ENCODE measurements around the gene GABARAP.

Gene GABARAP

DNA sequence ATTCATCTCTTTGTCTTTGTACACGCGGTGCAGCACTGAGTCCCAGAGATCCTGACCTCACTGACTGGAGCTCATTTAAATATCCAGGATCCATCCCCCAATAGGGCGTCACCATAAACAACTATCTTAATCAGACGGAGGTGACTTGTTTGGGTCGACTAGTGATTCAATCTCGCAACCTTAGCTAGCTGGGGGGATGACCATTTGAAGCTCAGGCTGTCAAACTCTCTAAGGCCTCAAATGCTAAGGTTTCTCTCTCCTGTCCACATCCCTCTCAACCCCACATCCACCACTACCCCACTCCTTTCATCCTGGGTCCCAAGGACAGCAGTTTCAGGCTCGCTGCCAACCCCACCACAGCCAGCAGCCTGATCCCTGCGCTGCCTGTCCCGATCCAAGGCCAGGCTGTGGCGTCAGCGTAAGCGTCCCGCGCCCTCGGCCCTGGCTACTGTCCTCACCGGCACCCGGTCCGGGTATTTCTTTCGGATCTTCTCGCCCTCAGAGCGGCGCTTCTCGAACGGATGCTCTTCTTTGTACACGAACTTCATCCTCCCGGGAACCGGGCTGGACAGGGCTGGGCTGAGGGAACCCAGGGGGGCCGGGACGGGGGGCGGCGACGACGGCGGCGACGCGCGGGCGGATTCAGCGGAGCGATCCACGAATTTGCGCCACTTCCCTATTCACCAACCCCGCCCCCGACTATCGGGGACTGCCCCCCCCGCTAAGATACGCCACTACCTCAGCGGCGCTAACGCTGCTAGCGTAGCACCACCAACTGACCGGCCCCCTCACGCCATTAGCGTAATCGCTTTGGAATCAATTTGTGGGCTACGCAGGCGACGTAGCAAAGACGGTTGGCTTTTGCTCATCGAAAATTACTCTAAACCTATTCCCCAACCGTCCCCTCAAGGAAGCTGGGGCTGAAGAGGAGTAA, at the start of gene GABARAP:
Gene GABARAP, minus strand, starts transcription at position 667 of the 934 bp plus-strand sequence. Its CDS starts 119 bp downstream, at position 548.
- DNase-seq (ENCODE audit: low read depth) = peak; percentile 84

DNA sequence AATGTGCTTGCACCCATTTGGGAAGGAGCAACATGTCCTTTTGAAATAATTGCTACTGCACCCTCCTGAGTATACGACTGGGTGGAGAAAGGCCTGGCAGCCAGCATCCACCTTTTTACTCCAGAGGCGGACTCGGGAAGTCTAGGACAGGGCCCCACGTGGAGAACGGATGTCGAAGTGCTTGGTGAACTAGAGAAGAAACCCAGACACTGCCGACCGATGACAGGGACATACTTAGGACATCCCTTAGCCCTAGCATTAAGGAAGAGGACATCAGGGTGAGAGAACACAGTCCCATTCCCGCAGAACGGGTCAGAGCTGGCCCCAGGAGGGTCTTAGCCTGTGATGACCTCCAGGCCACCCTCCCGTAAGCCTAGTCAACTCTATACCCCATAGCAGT, 48.4 kb upstream of the GABARAP start:
- DNase-seq (ENCODE audit: low read depth) = no peak

DNA sequence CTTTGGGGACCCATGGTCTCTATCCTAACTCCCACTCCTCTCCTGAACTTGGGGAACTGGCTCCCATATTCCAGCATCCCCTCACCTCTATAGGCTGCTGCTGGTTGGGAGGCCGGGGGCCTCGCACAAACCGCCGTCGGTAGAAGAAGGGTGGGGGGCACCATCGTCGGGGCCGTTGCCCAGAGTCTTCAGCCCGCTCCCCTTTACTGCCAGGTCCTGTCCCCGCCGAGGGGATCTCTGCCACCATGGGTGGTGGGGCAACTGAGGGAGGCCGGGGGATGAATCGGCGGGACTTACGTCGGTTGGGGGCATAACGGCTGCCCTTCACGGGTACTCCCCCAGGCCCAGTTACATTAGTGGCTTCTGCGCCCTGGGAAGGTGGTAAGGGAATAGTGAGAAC, 47.9 kb upstream of the GABARAP start:
- DNase-seq (ENCODE audit: low read depth) = no peak

DNA sequence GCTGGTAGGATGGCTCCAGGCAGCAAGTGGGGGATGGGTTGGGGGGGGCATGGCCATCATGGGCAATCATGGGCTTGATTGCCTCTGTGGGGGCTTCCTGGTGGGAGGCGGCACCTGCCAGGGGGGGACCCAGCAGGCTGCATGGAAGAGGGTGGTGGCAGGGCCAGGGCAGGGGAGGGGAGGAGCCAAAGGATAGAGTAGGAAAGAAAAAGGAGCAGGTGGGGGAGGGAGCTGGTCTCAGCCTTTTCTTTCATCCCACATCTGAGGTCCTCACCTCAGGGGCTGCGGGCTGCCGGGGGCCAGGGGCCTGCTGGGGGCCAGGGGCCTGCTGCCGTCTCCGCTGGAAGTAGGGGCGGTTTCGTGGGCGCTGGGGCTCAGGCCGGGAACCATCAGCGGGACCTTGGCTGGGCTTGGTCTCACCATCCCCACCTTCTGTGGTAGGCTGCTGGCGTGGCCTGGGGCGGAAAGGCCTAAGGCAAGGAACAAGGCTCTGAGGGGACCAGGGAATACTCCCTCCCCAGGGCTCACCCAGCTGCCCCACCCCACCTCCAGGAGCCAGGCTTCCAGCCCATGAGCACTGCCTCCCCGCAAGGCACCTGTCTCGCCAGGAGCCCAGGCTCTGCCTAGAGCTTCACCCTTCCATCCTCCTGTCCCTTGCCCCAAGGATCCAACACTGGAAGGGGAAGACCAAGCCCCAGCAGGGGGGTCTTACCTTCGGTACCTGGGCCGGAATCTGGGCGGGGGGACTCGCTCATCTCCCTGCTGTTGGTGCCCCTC, 47.2 kb upstream of the GABARAP start:
- no peak for DNase-seq (ENCODE audit: low read depth)

DNA sequence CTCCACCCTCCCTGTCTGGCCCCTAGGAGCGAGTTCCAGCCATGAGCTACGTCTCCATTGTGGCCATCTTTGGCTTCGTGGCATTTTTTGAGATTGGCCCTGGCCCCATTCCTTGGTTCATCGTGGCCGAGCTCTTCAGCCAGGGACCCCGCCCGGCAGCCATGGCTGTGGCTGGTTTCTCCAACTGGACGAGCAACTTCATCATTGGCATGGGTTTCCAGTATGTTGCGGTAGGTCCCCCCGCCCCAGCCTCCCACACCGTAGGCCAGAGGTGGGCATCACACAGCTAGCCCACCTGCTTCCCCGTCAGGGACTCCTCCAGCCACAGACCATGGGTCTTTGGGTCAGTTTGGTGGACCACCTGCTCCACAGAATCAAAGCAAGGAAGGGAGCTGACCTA, 43.4 kb upstream of the GABARAP start:
- DNase-seq (ENCODE audit: low read depth) = no peak

DNA sequence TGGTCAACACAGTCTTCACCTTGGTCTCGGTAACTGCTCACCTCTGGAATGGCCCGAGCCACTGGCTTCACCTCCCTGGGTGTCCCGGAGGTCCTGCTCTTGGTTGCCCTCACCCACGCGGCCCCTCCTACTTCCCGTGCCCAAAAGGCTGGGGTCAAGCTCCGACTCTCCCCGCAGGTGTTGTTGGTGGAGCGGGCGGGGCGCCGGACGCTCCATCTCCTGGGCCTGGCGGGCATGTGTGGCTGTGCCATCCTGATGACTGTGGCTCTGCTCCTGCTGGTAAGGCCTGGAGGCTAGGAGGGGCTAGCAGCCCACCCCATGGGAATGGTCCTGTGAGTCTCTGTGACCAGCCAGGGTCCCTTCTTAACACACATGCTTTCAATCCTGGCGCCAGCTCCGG, 42.7 kb upstream of the GABARAP start:
- DNase-seq (ENCODE audit: low read depth) = no peak

DNA sequence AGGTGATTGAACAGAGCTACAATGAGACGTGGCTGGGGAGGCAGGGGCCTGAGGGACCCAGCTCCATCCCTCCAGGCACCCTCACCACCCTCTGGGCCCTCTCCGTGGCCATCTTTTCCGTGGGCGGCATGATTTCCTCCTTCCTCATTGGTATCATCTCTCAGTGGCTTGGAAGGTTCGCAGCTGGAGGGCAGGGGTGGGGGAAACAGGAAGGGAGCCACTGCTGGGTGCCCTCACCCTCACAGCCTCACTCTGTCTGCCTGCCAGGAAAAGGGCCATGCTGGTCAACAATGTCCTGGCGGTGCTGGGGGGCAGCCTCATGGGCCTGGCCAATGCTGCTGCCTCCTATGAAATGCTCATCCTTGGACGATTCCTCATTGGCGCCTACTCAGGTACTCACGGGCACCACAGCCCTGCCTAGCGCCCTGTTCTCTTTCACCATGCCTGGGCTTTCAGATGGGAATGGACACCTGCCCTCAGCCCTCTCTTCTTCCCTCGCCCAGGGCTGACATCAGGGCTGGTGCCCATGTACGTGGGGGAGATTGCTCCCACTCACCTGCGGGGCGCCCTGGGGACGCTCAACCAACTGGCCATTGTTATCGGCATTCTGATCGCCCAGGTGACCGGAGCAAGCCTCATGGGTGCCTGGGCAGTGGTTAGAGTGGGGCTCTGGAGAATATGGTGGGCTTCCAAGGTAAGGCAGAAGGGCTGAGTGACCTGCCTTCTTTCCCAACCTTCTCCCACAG, 41.4 kb upstream of the GABARAP start:
- DNase-seq (ENCODE audit: low read depth) = no peak

DNA sequence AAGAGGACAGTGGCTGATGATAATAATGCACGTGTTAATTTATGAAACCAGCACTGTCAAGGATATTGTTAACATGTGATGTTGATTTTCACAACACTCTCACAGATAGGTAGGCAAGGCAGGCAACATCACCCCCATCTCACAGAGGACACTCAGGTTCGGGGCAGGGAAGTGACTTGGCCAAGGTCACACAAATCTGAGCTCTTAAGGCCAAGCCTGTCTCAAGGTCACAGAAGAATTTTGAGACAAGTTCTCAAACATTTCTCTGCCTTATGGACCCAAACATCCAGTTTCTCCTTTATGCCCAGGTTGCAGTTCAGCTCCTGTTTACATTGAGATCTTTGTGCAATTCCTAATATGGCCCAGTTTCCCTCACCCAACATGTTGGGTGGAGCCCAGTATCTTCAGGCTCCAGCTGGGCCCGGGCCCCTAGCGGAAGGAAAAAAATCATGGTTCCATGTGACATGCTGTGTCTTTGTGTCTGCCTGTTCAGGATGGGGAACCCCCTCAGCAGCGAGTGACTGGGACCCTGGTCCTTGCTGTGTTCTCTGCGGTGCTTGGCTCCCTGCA, 40.6 kb upstream of the GABARAP start:
- no peak for DNase-seq (ENCODE audit: low read depth)

DNA sequence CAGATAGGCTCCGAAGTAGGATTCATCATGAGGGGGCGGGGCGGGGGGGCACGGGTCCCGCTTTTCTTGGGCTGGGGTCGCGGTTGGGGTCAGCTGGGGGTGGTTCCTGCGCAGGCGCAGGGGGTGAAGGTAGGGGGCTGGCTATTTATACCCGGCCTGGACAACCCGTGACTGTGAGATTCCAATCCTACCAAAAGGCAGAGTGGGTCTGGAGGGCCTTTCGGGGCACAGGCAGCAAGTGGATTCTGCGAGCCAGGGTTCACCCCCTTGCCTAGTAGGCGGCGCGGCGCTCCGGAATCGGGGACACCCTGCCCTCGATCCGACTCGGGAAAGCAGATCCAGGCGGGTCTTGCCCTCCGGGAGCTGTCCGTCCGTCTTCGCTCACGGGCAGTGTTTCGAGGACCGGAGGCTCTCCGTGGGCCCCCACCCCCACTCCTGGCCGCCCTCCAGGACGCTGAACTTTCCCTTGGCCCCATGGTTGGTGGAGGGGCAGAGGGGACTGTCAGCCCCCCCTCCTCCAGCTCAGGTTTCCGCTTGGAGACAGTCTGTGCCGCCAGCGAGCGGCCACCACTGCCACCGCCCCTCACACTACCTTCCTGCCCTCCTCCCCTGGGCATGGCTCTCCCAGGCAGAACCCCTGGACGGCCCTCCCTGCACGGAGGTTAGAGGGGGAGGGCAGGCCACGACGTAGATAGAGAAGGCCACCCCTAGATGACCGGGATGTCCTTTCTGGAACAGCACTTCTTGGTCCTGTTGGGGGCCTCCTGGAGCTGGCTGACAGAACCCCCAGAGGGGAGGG, 39.9 kb upstream of the GABARAP start:
- DNase-seq (ENCODE audit: low read depth) = no peak

DNA sequence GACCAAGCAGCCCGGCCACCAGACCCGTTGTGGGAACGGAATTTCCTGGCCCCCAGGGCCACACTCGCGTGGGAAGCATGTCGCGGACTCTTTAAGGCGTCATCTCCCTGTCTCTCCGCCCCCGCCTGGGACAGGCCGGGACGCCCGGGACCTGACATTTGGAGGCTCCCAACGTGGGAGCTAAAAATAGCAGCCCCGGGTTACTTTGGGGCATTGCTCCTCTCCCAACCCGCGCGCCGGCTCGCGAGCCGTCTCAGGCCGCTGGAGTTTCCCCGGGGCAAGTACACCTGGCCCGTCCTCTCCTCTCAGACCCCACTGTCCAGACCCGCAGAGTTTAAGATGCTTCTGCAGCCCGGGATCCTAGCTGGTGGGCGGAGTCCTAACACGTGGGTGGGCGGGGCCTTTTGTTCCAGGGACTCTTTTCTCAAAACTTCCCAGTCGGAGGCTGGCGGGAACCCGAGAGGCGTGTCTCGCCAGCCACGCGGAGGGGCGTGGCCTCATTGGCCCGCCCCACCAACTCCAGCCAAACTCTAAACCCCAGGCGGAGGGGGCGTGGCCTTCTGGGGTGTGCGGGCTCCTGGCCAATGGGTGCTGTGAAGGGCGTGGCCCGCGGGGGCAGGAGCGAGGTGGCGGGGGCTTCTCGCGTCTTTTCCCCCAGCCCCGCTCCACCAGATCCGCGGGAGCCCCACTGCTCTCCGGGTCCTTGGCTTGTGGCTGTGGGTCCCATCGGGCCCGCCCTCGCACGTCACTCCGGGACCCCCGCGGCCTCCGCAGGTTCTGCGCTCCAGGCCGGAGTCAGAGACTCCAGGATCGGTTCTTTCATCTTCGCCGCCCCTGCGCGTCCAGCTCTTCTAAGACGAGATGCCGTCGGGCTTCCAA, 39.1 kb upstream of the GABARAP start, which contains the start of gene SLC2A4:
Gene SLC2A4, plus strand, starts transcription at position 645 of the 879 bp plus-strand sequence. Its CDS starts 217 bp downstream, at position 862.
- peak; percentile 78 for DNase-seq (ENCODE audit: low read depth)

DNA sequence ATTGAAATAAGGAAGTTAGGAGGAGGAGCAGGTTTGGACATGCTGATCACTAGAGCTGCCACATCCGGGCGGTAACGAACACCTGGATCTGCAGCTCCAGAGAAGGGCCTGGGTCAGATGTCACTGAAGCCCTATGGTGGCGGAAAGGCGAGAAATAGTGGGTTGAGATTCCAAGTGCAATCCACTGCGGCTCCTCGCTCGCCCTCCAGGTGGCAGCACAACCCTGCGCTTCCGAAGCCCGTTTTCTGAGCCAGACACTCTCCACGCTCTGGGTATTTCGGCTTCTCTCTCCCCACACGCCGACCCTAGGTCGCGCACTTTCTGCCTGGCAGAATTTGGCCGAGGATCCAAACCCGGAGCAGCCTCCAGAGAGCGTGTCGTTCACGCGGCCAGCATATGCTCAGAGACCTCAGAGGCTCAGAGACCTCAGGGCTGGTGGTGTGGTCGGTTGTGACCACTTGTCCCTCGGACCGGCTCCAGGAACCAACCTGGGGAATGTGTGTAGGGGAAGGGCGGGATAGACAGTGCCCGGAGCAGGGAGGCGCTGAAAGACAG, 38.3 kb upstream of the GABARAP start:
- DNase-seq (ENCODE audit: low read depth) = peak; percentile 55

DNA sequence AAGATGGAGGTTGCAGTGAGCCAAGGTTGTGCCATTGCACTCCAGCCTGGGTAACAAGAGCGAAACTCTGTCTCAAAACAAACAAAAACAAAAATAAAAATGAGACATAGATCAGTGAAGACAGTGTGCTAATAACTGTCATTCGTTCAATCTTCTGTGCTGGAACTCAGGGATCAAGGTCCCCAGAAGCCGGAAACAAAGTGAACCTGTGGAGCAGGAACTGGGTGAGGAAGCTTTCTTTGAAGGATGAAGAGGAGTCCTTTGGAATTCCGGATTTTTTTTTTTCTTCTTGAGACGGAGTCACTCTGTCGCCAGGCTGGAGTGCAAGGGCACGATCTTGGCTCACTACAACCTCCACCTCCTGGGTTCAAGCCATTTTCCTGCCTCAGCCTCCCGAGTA, 37.2 kb upstream of the GABARAP start:
- no peak for DNase-seq (ENCODE audit: low read depth)

DNA sequence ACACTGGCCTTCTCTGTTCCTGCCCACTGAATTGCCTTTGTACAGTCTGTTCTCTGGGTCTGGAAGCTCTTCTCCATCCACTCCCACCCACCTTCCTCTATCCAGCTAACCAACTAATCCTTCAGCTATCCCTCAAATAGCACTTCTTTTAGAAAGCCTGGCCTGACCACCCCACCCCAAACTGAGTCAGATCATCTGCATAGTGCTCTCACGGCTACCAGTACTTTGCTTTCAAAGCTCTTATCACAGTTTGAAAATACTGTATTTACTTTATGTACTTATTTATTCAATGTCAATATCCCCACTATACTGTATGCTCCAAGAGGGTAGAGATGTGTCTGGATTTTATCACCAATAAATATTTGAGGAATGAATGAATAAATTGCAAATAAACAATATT, 24.5 kb upstream of the GABARAP start:
- no peak for DNase-seq (ENCODE audit: low read depth)

DNA sequence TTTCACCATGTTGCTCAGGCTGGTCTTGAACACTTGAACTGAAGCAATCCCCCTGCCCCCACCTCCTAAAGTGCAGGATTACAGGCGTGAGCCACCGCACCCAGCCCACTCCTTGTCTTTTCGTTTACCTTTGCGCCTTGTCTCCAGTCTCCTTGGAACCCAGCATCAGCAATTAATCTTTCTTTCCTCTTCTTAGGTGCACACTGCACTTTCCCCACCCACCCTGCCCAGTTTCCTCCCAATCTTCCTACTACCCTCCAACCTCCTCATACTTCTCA, 21.5 kb upstream of the GABARAP start:
- DNase-seq (ENCODE audit: low read depth) = no peak

DNA sequence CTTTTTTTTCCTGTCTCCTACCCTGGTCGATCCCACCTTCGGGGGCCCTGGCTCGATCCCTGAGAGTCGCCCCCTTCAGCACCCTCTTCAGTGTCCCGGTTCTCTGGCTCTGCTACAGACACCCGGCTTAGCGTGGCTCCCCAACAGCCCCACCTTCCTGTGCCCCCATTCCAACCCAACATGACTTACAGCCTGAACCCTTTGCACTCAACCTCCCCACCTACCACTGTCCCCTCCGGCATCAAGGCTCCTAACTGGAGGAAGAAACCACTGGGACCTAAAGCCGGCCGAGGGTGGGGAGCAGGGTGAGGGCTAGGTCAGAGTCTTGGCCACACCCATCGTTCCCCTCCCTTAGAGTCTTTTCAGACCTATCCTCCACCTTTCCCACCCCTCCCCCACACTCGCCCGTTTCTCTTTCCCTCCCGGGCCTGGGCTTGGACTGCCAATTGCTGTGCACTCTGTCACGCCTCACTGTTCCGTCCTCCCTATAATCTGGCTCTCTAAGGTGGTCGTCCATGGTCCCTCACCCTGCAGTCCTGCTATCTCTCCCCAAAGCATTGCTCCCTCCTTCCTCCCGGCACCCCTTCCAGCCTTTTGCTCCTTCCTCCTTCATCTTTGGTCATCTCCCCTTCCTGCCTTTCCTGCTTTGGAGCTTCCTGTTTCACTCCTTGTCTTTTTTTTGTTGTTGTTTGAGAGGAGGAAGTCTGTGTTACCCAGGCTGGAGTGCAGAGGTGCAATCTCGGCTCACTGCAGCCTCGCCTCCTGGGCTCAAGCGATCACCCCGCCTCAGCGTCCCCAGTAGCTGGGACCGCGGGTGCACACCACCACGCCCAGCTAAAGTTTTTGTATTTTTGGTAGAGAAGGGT, 20.9 kb upstream of the GABARAP start:
- DNase-seq (ENCODE audit: low read depth) = no peak

DNA sequence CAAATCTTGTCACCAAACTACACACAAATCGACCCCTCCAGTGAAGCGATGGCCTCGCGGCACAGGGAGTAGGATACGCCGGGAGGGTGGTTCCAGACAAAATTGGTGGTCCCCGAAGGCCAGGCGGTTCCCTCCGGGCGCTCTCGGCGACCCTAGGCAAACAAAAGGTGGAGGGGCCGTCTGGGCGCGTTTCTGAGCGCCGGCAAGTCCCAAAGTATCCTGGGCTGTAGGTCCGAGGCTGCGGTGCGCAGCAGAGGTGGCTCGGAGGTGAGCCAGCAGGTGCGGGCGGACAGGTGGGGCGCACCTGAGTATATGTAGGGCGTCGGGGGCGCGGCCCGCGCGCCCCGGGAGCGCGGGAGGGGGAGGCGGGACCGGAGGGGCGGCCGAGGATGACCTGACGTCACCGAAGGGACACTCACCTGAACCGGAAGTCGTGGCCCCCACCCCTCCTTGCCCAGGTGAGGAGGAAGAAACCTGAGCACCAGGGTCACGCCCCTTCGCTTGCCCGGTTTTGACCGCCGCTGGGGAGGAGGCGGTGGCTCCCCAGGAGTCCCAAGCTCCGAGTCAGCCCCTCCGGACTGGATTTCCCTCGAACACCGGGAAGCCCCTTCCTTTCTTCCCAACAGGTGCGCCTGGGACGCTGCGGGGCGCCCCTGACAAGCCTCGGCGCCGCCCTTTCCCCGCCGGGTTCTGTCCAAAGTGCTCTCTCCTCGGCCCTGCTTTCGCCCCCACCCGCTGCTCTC, 20.1 kb upstream of the GABARAP start, which contains the start of gene CLDN7:
Gene CLDN7, minus strand, starts transcription at position 287 of the 743 bp plus-strand sequence. CDS start 435 bp downstream, outside the sequence.
- no peak for DNase-seq (ENCODE audit: low read depth)

DNA sequence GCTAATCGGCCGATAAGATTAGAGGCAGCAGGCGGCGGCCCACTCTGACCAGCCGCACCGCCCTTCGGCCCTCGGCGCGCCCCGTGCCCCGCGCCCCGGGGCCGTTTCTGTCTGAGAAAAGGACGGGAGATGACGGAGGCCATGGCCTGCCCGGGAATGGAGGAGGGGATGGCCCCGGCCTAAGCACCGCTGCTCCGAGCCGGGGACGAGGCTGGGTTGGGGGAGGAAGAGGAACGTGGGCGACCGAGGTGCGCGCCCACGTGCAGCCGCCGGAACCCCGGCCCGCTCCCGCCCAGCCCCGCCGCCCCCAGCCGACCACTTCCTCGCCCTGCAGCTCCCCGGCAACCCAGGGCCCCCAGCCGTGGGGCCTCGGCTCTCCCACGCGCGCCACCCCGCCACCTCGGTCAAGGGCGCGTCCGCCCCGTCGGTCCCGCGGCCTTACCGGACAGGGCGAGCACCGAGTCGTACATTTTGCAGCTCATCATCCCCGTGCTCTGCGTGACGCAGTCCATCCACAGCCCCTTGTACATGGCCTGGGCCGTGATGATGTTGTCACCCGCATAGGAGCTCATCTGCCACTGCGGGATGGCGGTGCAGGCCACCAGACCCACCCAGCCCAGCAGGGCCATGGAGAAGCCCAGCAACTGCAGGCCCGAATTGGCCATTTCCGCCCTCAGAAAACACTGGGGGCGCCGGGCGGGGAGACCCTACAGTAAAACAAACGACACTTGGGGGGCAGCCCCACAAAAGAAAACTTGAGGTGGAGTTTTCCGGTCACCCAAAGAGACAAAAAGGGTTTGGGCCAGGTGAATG, 19.3 kb upstream of the GABARAP start:
- no peak for DNase-seq (ENCODE audit: low read depth)
